Measurements from ENCODE around the gene RNF151.
A peak's percentile ranks its signal among the peaks of the same experiment; 100 is the strongest.

The RNF151 gene

DNA sequence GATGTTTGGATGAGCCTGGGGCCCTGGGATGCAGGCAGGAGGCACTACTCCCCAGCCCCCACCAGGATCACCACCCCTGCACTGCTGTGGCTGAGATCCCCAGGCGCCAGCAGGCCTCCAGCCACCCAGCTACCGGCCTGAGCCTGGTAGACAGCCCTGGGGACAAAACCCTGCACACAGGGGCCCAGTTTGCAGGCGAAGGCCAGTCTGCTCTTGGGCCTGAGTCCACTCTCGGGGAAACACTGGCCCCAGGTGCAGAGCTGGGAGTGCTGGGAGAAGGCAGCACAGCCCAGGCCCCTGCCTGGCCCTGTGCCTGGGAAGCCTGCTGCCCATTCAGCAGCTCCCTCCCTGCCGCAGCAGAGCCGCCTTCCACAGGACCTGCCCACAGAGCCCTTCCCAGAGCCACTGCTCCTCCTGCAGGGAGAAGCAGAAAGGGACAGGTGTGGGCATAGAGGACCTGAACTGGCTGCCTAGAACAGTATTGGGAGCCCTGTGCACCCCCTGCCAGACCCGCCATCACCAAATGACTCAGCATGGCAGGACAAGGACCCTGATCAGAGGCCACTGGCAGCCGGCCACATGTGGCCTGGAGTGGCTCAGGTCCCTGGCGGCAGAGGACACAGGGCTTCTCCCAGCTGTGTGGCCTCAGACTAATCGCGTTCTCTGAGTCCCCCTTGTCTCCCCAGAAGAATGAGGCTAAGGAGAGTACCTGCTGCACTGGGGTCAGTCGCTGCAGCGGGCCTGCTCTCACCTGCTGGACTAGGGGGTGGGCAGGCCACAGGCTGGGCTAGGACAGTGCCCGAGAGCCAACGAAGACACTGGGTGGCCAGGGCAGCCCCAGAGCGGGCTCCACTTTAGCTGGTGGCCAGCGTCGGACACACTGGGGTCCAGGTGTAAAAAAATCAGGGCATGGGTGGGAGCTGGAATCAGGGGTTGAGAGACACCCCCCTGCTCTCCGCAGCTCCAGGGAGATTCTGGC, 34.3 kb upstream of the RNF151 start:
- H3K27ac ChIP-seq, result no peak overlapping the region
- TF ChIP-seq ZFX (IDR thresholded peaks at IDR 0.05; ENCODE audit: borderline replicate concordance), result no peak
- TF ChIP-seq, protein P1, sequence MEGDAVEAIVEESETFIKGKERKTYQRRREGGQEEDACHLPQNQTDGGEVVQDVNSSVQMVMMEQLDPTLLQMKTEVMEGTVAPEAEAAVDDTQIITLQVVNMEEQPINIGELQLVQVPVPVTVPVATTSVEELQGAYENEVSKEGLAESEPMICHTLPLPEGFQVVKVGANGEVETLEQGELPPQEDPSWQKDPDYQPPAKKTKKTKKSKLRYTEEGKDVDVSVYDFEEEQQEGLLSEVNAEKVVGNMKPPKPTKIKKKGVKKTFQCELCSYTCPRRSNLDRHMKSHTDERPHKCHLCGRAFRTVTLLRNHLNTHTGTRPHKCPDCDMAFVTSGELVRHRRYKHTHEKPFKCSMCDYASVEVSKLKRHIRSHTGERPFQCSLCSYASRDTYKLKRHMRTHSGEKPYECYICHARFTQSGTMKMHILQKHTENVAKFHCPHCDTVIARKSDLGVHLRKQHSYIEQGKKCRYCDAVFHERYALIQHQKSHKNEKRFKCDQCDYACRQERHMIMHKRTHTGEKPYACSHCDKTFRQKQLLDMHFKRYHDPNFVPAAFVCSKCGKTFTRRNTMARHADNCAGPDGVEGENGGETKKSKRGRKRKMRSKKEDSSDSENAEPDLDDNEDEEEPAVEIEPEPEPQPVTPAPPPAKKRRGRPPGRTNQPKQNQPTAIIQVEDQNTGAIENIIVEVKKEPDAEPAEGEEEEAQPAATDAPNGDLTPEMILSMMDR (IDR thresholded peaks at IDR 0.05), result peak; percentile 27

DNA sequence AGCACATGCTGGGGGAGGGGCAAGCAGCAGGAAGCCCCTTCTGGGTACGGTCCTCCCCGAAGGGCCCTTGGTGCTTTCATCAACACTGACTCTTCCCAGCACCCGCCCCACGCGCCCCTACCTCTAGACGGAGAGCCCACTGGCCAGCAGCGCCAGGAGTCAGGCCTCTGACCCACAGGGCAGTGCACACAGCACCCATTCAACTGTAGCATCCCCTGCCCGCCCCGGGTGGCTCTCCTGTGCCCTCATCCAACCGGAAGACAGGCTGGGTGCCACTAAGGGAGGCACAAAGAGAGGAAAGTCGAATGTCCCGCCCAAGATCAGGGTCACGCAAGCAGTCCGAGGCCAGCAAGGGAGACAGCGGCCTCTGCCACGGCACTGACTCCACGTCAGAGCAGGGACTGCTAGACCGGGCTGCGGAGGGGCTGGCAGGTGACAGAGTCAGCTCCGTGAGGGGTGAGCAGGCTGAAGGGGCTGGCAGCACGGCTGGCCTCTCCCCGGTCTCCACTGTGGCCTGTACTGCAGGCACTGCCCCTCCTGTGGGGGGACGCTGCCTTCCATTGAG, 33.5 kb upstream of the RNF151 start:
- TF ChIP-seq ZFX (IDR thresholded peaks at IDR 0.05; ENCODE audit: borderline replicate concordance), result no peak
- TF ChIP-seq, protein P1 (IDR thresholded peaks at IDR 0.05), result no peak
- no peak overlapping the region for H3K27ac ChIP-seq

DNA sequence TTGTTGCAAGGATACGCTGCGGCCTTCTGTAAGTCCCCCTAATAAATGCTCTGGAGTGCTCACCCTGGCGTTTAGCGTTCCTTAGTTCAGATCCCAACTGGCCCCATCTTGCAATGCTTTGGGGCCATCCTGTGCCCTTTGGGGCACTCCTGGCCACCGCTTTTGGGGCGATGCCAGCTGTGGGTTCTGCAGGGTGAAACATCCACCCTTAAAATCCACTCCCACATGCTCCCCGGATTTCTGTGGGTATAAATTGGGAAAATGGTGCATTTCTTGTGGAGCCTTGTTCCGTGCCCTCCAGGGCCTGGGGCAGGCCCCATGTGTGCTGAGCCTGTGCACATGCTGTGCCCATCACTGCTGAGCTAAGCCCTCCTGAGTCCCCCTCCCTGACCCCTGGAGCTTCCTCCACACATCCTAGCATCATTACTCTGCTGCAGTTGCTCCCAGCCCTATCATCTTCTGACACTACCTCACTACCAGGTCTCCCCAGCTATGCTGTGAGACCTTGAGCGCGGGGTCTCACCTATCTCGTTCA, 29.6 kb upstream of the RNF151 start:
- no peak overlapping the region for H3K27ac ChIP-seq
- no peak for TF ChIP-seq ZFX (IDR thresholded peaks at IDR 0.05; ENCODE audit: borderline replicate concordance)
- TF ChIP-seq, protein P1 (IDR thresholded peaks at IDR 0.05), result no peak

DNA sequence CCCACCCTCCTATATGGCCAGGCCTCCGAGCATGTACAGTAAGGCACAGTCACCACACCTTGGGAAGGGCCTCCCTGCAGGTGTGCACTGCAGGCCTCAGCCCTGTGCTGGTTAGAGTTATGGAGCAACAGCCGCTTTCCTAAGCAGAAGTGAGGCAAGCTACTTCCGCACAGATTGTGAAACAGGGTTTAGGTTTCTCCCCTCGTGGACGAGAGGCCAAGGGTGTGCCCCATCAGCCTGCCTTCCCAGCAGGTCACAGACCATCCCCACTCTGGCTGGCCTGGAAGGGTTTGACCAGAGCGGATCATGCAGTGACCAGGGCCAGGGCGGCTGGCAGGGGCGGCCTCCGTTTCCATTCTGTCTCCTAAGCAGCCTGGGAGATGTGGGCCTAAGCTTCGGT, 28.3 kb upstream of the RNF151 start:
- no peak overlapping the region for H3K27ac ChIP-seq
- TF ChIP-seq, protein P1 (IDR thresholded peaks at IDR 0.05), result no peak
- TF ChIP-seq ZFX (IDR thresholded peaks at IDR 0.05; ENCODE audit: borderline replicate concordance), result no peak

DNA sequence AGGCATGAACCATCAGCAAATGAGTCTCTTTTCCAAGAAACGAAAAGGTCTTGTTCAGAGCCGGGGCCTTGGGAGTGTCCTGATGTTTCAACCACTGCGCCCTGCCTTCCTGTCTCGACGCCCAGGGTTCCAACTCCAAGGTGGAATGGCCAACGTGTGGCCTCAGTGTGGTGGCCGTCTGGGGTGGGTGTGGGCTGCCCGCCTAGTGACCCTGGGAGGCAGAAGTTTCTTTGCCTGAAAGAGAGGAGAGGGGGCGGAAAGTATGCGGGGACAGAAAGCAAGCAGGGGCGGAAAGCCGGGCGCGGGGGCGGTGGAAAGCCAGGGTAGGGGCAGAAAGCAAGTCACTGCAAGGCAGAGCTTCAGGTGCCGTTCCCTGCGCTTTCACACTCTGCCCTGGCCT, 27.7 kb upstream of the RNF151 start:
- H3K27ac ChIP-seq, result no peak overlapping the region
- TF ChIP-seq, protein P1 (IDR thresholded peaks at IDR 0.05), result no peak
- TF ChIP-seq ZFX (IDR thresholded peaks at IDR 0.05; ENCODE audit: borderline replicate concordance), result no peak

DNA sequence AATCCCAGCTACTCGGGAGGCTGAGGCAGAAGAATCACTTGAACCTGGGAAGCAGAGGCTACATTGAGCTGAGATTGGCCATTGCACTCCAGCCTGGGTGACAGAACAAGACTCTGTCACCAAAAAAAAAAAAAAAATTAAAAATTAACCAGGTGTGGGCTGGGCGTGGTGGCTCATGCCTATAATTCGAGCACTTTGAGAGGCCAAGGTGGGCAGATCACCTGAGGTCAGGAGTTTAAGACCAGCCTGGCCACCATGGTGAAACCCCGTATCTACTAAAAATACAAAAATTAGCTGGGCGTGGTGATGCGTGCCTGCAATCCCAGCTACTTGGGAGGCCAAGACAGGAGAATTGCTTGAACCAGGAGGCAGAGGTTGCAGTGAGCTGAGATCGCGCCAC, 26.8 kb upstream of the RNF151 start:
- peak overlapping the region; percentile 38 for H3K27ac ChIP-seq

DNA sequence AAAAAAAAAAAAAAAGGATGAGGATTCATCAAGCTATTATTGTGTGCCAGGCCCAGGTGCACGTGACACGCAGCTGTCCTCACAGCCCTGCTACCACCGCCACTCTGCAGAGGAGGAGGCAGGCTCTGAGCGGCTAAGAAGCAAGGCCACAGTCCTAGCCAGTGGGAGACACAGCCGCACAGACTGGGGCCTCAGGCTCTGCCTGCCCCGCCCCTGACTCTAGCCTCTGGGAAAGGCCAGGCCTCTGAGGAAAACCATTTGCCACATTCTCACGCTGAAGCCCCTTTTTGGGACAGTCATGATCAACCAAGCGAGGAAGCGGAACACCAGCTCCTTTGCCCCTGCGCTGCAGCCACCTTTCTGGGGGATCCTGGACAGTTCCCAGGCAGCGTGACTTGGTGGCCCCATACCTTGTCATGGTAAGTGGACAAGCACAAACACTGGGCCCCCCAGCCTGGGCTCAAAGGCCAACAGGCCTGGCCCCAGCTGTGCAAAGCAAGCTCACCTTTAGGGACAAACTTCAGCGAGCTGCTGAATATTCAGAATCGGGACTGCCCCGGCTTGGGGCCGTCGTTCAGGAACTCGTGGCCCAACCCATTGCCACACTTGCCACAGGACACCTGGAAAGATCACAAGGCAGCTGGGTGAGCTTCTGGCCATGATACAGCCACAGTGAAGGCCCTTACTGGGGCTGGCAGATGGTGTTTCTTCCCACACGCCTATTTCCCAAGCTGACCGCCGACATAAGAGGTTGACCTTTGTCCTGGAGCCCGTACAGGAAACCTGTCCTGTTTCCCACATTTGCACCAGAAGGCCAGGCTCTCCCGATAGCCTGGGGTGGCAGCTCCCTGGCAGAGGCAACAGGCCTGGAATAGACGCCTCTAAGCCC, 26.1 kb upstream of the RNF151 start:
- TF ChIP-seq ZFX (IDR thresholded peaks at IDR 0.05; ENCODE audit: borderline replicate concordance), result no peak
- TF ChIP-seq, protein P1 (IDR thresholded peaks at IDR 0.05), result no peak
- H3K27ac ChIP-seq, result peak overlapping the region; percentile 38
